ENCODE measurements around the gene ERC1.
A peak's percentile ranks its signal among the peaks of the same experiment; 100 is the strongest.

ERC1 gene

GRCh38 chr12:990661-991349 is at the start of gene ERC1:
Gene ERC1 (plus strand): TSS chr12:991223. CDS start chr12:1027904, 36,681 bp downstream.
- peak; percentile 90 for DNase-seq (ENCODE audit: low read depth)

GRCh38 chr12:943051-943450 is 48.0 kb upstream of the ERC1 start:
- no peak for DNase-seq (ENCODE audit: low read depth)

DNA sequence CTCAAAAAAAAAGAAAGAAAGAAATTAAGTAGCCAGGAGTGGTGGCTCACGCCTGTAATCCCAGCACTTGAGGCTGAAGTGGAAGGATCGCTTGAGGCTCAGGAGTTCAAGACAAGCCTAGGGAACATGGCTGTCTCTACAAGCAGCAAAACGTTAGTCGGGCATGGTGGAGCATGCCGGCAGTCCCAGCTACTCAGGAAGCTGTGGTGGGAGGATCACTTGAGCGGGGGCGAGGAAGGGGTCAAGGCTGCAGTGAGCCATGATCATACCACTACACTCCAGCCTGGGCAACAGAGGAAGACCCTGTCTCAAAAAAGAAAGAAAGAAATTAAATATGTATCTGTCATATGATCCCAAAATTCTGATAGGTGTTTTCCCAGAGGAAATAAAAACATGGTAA is 46.8 kb upstream of the ERC1 start:
- DNase-seq (ENCODE audit: low read depth): no peak

DNA sequence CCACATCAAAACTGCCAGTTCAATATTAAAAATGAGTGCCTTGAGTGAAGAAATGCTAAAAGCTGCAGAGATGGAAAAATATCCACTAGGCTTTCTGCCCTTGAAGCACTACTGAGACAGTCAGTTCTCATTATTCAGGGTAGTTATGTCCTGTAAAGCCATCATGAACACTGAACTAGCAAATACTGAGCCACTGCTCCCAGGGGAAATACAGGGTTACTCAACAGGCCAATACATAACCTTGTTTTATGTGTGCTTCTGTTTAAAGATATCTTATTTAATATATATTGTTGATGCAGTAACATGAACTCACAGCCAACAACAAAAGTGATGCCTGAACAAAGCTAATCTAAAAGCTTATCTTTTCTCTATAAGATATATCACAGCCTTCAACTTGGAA is 44.8 kb upstream of the ERC1 start:
- no peak for DNase-seq (ENCODE audit: low read depth)

GRCh38 chr12:946631-947030 is 44.4 kb upstream of the ERC1 start:
- DNase-seq (ENCODE audit: low read depth): peak; percentile 11

GRCh38 chr12:948238-948637 is 42.8 kb upstream of the ERC1 start:
- no peak for DNase-seq (ENCODE audit: low read depth)

- peak; percentile 100 for DNase-seq (ENCODE audit: low read depth)
Measured at GRCh38 chr12:949453-950191, 41.4 kb upstream of the ERC1 start, which contains the start of gene RAD52. Gene RAD52 (minus strand): TSS chr12:949694. CDS start chr12:933058, 16,636 bp downstream.

GRCh38 chr12:951176-951575 is 39.8 kb upstream of the ERC1 start:
- no peak for DNase-seq (ENCODE audit: low read depth)

DNA sequence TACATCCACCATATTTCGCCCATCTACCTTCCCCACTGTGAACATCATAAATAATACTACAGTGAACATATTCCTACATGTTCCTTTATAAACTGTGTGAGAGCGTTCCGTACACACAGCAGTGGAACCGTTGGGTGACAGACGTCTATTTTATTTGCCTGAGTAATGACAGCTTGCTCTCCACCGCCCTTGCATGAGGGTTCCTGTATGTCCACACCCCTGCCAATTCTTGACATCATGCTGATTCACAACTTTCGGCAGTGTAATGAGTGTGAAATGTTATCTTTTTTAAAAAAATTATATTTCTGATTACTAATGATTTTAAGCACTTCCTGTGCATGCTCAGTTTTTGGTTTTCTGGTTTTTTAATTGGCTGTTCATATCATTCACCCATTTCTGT is 37.2 kb upstream of the ERC1 start:
- DNase-seq (ENCODE audit: low read depth): peak; percentile 23

GRCh38 chr12:954741-955140 is 36.3 kb upstream of the ERC1 start:
- DNase-seq (ENCODE audit: low read depth): no peak

- DNase-seq (ENCODE audit: low read depth): no peak
Measured at GRCh38 chr12:955939-956338, 35.1 kb upstream of the ERC1 start.

DNA sequence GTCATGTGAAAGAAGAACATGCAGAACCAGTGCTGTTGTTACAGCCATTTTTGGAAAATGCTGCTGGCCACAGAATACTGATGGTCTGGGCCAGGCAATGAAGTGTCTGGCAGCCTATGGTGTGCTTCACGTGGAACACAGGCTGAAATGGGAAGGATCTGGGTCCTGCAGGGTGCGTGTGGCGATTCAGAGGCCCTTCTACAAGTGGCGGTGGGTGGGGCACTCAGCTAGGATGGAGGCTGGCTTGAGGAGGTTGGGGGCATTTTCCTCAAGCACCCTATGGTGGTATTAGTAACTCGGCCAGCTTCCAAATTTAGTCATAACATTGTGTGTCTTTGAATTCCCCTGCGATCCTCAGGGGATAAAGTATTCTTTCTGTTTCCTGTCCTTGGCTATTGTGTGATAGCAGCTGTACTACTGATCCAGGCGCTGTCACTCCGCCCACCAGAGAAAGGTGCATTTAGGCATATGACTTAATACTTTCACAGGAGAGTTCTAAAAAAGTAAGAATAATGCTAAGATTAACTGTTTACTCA is 32.4 kb upstream of the ERC1 start:
- DNase-seq (ENCODE audit: low read depth): no peak

DNA sequence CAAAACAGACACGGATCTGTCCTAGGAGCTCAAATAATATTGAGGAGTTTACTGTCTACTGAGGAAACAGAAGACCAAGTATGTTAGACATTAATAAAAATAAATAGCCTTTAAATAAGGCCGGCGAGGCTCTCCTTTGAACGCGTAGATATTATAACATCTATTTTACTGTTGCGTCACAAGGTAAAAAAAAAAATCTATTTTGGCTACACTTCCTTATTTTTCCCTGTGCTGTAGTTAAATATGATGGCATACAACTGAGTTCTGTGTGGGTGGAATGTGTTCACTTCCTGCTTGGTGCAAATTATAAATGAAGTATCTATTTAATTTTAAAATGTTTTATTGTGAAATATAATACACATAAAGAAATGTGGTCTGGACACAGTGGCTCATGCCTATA is 24.3 kb upstream of the ERC1 start:
- DNase-seq (ENCODE audit: low read depth): no peak

DNA sequence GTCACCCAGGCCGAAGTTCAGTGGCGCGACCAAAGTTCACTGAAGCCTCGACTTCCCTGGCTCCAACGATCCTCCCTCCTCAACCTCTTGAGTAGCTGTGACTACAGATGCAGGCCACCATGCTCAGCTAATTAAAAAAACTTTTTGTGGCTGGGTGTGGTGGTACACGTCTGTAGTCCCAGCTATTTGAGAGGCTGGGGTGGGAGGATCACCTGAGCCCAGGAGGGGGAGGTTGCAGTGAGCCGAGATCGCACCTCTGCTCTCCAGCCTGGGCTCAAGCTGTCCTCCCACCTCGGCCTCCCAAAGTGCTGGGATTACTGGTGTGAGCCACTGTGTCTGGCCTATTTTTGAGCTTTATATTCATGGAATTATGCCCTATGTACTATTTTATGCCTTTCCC is 23.4 kb upstream of the ERC1 start:
- no peak for DNase-seq (ENCODE audit: low read depth)

- DNase-seq (ENCODE audit: low read depth): no peak
Measured at GRCh38 chr12:968545-968944, 22.5 kb upstream of the ERC1 start.

DNA sequence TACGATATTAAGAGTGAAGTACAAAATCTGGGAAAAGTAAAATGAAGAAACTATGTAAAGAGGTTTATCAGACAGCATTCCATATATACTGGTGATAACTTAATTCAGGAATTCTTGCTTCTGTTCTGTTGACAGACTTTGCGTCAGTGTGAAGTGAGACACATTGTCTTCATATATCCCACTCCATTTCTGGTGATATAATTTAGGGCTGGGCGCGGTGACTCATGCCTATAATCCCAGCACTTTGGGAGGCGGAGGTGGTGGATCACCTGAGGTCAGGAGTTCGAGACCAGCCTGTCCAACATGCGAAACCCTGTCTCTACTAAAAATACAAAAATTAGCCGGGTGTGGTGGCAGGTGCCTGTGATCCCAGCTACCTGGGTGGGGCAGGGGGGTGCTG is 21.2 kb upstream of the ERC1 start:
- no peak for DNase-seq (ENCODE audit: low read depth)

DNA sequence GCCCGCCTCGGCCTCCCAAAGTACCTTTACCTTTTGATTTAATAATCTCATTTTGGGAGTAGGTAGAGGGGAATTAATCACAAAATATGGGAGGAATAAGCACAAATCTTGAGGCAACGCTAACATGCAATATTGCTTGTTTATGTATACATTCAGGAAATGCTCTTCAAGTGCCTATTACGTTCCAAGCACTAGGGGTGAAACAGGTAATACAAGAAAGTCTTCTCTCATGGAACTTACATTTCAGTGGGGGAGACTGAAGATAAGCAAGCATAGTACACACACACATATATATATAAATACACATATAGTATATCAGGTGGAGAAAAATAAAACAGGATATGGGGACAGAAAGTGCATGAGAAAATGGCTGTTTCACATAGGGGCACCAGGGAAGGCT is 19.0 kb upstream of the ERC1 start:
- no peak for DNase-seq (ENCODE audit: low read depth)

- DNase-seq (ENCODE audit: low read depth): no peak
Measured at GRCh38 chr12:974271-974862, 16.7 kb upstream of the ERC1 start.

DNA sequence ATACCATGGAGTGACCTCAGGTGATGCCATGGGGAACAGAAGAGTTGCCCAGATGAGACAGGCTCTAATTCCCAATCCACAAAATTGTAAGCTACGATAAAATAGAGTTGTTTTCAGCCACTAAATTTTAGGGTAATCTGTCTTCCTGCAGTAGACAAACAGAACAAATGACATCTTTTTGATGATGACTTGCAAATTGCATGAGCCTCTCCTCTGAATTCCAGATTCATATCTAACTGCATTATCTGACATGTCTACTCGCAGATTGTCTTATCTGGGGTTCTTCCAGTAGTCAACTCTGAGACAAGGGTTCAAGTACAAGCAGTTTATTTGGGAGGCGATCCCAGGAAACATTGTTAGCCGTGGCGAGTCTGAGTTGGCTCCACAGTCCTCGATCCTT is 14.4 kb upstream of the ERC1 start:
- no peak for DNase-seq (ENCODE audit: low read depth)

- DNase-seq (ENCODE audit: low read depth): no peak
Measured at GRCh38 chr12:977156-977555, 13.9 kb upstream of the ERC1 start.

DNA sequence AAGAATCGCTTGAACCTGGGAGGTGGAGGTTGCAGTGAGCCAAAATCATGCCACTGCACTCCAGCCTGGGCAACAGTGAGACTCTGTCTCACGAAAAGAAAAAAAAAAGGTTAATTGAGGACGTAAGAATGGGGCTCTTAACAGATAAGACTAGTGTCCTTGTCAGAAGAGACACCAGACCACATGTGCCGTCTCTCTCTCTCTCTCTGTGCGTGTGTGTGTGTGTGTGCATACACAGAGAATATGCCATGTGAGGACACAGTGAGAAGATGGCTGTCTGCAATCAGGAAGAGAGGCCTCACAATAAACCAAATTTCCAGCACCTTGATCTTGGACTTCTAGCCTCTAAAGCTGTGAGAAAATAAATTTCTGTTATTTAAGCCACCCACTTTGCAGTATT is 11.7 kb upstream of the ERC1 start:
- no peak for DNase-seq (ENCODE audit: low read depth)

DNA sequence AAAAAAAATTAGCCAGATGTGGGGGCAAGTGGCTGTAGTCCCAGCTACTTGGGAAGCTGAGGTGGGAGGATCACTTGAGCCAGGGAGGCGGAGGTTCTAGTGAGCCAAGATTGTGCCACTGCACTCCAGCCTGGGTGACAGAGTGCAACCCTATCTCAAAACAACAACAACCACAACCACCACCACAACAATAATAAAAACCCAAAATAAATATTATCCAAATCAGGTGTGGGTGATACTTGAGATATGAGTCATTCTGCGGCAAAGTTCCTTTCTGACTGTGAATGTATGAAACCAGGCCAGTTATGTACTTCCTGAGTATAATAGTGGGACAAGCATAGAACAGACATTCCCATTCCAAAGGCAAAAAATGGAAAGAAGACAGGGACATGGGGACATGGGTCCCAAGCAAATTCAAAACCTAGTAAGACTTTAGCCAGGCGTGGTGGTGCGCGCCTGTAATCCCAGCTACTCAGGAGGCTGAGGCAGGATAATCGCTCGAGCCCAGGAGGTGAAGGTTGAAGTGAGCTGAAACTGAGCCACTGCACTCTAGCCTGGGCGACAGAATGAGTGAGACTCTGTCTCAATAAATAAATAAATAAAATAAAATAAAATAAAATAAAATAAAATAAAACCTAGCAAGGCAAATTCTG is 9.7 kb upstream of the ERC1 start:
- DNase-seq (ENCODE audit: low read depth): no peak

DNA sequence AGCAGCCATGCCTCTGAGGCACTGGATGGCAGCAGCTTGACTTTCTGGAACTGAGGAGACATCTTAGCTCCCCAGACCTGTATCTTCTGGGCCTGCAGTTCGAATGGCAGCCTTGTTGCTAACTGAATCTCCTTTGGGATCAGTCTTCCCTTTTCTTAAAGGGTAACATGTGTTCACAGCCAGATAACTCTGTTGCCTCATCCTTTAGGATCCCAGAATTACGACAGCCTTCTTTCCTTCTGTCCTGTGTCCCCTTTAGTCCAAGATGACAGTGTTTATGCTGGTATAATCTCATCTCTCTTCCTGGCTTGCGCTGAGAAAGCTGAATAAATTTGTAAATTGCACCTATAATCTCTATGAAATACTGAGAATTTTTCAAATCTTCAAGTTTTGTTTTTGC is 9.1 kb upstream of the ERC1 start:
- DNase-seq (ENCODE audit: low read depth): peak; percentile 52
